ENCODE data around the gene GPC2.
A peak's percentile ranks its signal among the peaks of the same experiment; 100 is the strongest.
"Not testable (repeated sequence)": the region's sequence is repeated elsewhere in the genome, so short reads cannot be mapped to it uniquely, and the experiment has no call there.

The GPC2 gene, protein sequence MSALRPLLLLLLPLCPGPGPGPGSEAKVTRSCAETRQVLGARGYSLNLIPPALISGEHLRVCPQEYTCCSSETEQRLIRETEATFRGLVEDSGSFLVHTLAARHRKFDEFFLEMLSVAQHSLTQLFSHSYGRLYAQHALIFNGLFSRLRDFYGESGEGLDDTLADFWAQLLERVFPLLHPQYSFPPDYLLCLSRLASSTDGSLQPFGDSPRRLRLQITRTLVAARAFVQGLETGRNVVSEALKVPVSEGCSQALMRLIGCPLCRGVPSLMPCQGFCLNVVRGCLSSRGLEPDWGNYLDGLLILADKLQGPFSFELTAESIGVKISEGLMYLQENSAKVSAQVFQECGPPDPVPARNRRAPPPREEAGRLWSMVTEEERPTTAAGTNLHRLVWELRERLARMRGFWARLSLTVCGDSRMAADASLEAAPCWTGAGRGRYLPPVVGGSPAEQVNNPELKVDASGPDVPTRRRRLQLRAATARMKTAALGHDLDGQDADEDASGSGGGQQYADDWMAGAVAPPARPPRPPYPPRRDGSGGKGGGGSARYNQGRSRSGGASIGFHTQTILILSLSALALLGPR

DNA sequence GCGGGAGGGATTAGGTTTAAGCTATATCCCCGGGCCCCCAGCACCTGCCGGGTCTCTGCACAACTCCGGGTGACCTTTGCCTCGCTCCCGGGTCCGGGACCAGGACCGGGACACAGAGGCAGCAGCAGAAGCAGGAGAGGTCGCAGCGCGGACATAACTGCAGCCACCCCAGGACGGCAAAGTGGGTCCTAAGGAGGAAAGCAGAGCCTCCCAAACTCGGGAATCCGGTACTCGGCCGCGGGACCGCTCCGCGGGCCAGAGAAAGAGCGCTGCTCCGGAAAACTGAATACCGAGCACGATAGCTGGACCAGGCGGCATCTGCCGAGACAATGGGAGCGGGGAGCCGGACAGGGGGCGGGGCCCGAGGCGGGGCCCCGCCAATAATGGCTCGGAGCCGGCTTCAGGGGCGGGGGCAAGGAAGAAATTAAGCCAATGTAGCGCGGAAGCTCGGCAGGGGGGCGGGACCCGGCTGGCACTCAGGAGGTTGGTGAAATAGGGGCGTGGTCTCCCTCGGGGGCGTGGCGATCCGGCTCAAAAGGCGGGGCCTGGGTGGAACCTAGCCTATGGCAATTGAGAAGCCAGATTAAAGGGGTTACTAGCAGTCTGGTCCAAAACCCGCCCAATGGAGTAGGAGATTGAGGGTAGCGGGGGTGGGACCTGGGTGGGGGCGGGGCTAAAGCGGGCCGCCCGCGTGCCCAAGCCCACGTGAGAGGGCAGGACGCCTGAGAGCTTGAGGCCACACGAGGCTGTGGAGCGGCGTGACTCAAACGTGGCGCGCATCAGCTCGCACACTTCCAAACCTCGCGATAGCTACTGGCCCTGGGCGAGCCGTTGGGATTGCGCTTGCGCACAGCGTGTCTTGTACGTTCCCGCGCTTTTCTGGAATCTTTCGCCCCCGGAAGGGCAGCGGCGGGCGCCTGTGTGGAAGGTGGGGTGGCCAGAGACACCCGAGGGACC is at the start of gene GPC2, which contains the start of gene STAG3:
TSS of gene GPC2 (minus strand) at position 337 of the 957 bp plus-strand sequence. CDS start at position 155, 182 bp downstream.
TSS of gene STAG3 (plus strand) at position 874 of the 957 bp plus-strand sequence. CDS start 2,639 bp downstream, outside the sequence.
- DNase-seq: peak; percentile 100

DNA sequence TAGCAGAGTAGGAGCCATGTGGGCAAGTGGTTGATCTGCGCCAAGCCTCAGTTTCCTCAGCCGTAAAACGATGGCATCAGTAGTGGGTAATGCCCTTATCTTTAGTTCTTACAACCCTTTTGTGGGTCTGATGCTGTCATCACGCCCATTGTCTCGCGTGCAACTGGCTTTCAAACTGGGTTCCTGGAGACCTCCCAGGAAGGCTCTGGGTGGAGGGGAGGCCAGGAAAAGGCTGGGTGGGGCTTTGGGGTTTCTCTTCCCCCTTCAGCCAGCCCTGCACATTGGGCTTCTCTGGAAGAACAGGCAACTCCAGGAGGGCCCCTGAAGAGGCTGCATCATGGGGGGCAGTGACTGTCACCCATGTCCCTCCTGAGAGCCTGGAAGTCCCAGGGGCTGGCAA is 47.7 kb upstream of the GPC2 start:
- DNase-seq: not testable (repeated sequence)

DNA sequence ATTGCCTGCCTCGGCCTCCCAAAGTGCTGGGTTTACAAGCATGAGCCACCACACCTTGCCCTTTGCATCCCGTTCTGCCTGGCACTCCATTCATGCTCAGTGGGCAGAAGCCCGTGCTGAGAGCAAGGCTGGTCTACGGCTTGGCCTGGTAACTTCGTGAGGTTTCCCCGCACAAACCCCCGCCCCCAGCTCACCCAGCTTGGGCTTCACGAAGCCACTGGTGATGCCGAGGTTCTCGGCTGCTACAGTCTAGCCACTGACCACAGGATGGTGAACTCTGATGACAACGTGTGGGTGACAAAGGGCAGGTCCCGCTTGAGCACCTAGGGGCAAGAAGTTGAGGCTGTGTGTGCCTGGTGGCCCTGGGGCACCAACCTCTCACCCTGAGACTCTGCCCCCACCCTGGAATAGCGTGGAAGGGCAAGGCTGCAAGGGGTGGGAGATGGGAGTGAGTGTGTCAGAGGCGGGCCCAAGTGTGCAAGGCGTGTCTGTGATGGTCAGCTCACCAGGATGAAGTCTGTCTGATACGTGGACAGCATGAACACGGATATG is 46.3 kb upstream of the GPC2 start:
- peak; percentile 41 for DNase-seq

DNA sequence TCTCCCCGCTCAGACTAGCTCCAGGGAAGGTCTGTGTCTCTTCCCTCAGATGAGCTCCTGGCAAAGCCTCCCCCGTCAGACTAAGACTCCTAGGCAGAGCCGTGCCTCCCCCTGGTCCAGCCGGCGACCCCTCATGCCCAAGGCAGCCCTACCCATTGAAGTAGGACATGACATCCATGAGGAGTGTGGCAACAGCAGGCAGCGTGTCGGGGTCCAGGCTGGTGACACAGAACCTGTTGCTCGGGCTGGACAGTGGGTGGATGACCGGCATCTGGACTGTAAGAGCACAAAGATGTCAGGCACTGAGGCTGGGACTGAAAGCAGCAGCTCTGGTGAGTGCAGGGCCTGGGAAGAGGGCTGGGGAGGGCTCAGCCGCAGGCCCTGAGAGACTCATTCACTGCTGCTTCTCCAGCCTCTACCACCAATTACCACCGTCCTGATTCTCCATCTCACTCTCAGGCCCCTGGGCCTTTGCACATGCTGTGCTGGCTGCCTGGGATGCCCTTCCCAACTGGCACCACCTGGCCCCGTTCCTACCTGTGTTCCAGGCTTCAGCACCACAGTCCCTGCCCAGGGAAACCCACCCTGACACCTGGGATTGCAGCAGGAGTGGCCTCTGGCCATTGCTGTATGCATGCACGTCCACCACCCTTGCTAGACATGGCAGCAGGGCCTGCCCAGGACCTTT is 45.4 kb upstream of the GPC2 start:
- DNase-seq: no peak

DNA sequence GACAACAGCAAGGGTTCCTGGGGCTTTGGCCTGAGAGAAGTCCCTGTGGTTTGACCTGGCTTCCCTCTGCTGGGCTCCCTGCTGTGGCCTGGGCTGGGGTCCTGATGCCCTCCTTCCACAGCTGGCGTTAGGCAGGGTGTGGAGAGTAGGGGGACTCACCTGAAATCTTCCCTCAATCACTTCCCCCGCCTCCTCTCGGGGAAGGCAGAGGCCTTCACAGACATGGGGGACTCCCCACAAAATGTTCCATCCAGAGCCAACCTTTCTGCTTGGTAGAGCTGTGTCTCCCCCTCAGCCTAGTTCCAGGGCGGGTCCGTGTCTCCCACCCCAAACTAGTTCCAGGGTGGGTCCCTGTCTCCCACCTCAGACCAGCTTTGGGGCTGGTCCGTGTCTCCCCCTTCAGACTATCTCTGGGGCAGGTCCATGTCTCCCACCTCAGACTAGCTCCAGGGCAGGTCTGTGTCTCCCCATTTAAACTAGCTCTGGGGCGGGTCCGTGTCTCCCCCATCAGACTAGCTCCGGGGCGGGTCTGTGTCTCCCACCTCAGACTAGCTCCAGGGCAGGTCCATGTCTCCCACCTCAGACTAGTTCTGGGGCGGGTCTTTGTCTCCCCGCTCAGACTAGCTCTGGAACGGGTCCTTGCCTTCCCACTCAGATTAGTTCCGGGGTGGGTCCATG is 44.7 kb upstream of the GPC2 start:
- DNase-seq: peak; percentile 47

DNA sequence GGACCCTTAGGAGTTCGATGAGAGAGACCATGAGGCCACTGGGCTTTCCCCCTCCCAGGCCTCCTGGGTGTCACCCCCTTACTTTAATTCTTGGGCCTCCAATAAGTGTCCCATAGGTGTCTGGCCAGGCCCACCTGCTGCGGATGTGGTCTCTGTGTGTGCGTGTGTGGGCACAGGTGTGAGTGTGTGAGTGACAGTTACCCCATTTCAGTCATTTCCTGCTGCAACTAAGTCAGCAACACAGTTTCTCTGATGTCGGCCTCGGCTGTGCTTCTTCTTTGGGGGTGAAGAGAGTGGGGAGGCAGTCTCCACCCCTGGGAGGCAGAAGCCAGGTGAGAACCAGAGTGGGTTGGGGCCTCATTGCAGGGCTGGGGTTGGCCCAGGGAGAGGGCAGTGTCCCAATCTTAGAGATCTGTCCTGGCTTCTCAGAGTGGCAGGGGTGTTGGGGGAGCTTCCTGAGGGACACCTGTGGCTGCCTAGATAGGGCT is 44.1 kb upstream of the GPC2 start:
- DNase-seq: peak; percentile 84

DNA sequence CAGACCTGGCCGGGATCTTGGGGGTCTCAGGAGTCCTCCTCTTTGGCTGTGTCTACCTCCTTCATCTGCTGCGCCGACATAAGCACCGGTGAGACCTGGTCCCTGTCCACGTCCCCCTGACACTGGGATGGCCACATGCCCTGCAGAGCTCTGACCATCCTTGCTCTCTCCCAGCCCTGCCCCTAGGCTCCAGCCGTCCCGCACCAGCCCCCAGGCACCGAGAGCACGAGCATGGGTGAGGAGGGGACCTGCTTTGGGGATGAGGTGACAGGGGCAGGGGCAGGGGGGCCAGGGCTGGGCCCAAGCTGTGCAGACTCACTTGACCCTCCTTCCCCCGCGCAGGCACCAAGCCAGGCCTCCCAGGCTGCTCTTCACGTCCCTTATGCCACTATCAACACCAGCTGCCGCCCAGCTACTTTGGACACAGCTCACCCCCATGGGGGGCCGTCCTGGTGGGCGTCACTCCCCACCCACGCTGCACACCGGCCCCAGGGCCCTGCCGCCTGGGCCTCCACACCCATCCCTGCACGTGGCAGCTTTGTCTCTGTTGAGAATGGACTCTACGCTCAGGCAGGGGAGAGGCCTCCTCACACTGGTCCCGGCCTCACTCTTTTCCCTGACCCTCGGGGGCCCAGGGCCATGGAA is 43.5 kb upstream of the GPC2 start:
- DNase-seq: no peak

DNA sequence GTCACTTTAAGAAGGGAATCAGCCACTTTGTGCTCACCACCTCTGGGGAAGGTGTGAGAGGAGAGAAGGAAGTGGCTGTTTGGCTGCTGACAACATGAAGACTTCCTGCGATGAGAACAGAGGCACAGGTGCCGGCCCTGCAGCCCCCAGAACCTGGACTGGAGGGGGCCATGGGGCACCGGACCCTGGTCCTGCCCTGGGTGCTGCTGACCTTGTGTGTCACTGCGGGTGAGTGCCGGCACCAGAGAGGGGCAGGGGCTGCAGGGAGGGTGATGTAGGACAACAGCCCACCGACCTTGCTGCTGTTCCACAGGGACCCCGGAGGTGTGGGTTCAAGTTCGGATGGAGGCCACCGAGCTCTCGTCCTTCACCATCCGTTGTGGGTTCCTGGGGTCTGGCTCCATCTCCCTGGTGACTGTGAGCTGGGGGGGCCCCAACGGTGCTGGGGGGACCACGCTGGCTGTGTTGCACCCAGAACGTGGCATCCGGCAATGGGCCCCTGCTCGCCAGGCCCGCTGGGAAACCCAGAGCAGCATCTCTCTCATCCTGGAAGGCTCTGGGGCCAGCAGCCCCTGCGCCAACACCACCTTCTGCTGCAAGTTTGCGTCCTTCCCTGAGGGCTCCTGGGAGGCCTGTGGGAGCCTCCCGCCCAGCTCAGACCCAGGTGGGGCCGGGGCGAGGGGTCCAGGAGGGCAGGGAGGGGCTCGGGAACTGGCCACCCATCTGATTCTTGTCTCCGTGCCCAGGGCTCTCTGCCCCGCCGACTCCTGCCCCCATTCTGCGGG is 42.8 kb upstream of the GPC2 start, which contains the start of gene PVRIG:
TSS of gene PVRIG (plus strand) at position 149 of the 785 bp plus-strand sequence. CDS start at position 171, 22 bp downstream.
- peak; percentile 59 for DNase-seq

DNA sequence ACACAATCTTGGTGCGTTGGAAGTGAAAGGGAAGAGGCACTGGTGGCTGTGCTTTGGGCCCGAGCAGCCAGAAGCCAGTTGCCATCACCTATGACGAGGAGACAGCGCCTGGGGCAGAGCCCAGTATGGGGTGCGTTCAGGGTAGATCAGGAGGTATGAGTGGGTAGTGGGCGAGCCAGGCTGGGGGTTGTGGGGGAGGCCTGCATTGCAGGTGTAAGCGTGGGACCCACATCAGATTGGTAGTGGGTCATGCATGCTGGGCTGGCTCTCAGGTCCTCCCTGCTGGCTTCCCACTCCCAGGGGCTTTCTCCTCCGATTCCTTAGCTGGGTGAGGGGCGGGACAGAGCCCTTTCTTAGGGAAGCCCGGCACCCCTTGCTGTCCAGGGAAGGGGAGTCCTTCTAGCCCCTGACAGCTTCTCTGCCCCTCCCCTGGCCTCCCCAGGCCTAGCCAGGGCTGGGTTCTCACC is 42.1 kb upstream of the GPC2 start:
- DNase-seq: peak; percentile 53

DNA sequence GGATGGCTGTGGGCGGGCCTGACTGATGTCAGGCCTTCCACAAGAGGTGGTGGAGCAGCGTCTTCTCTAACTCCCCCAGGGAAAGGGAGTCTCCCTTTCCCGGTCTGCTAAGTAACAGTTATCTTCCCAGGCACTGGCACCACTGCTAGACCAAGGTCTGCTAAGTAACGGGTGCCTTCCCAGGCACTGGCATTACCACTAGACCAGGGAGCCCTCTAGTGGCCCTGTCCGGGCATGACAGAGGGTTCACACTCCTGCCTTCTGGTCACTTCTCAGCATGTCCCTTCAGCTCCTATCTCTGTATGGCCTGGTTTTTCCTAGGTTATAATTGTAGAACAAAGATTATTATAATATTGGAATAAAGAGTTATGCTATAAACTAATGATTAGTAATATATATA is 40.8 kb upstream of the GPC2 start:
- DNase-seq: peak; percentile 91

DNA sequence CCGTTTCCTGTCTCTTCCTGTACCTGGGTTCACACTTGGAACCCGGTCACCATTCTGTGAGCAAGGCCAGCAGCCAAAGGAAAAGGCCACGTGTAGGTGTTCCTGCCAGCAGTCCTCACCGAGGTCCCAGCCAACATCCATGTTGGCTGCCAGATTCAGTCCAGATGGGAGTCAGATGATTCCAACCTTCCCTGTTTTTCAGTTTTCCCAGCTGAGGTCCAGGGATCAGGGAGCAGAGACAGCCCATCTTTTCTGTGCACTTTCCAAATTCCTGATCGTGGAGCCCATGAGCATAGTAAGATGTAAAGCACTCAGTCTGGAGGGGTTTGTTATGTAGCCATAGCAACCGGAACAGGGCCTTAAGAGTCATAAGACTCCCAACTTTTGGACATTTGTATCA is 38.7 kb upstream of the GPC2 start:
- DNase-seq: no peak

DNA sequence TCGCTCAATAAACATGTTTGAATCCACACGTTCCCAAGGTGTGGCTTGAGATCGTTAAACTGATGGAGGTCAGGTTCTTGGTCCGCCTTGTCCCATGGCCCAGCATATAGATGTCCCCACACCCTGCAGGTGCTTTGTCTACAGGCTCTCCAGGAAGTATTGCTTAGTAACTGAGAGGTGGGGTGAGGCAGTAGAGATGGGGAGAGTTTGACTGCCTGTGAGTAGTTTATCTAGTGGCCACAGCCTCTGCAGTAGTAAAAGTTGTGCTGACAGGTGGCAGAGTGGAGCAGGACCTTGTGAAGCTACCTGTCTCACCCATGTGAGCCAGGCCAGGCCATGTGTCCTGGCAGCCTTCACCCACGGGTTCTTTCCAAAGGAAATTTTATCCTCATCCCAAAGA is 37.2 kb upstream of the GPC2 start:
- not testable (repeated sequence) for DNase-seq

DNA sequence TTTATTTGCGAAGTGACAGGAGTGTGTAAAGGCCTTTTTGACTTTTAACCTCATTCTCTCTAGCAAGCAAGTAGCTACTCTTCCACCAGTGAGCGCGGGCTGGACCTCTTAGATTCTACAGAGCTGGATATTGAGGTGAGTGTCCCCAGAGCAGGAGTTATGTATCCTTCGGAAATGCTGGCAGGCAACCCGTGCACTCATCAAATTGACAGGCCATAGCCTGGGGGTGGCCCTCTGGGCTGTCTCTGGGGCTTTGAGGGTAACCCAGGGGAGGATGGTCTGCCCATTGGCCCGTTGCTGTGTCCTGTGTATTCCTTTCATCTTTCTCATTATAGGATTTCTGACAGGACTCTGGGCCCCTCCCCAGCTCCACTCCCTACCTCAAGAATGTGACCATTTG is 36.5 kb upstream of the GPC2 start:
- no peak for DNase-seq

DNA sequence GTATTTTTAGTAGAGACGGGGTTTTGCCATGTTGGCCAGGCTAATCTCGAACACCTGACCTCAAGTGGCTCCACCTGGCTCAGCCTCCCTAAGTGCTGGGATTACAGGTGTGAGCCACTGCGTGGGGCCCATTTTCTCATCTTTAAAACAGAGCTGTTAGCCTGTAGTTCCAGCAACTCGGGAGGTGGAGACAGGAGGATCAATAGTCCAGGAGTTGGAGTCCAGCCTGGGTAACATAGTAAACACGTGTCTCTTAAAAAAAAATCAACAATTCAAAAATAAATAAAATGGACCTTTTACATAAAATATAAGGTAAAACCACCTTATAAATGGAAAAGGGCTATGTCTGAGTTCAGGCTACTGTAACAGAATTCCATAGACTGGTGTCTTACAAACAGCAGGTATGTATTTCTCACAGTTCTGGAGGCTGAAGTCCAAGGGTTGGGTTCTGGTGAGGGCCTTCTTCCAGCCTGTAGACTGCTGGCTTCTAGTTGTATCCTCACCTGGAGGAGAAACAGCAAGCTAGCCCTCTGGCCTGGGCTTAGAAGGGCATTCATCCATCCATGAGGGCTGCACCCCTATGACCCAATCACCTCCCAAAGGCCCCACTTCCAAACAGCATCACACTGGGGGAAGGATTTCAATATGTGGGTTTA is 35.6 kb upstream of the GPC2 start:
- DNase-seq: no peak

DNA sequence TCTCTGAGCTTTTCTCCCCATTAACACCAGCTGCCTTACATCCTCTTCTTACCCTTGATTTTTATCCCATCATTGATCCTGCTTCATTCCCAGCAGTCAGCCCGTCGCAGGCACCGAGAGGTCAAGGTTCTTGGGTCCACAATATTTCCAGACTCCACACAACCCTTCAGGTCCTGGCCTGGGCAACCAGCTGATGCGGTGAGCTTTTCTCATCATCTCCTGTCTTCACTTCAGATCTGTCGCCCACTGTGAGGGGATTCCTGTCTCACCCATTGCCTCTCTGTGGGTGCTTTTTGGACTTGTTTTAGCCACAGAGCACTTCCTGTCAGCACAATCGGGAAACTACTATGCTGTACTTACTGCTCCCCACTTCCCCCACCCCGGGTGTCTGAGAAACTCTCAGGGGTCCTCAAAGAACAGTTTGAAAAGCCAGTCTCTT is 34.2 kb upstream of the GPC2 start:
- DNase-seq: peak; percentile 68

DNA sequence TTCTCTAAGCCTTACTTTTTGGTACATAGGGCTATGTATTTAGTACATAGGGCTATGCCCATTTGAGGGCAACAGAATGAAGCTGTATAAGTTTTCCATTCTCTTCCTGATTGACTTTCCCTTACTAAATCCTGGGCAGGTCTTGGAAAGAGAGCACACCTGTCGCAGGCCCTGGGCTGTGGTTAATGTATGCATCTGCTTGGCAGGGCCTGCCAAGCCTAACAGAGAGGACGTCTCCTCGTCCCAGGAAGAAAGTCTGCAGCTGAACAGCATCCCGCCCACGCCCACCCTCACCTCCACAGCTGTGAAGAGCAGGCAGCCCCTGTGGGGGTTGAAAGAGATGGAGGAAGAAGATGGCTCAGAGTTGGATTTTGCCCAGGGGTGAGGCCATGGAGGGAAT is 33.6 kb upstream of the GPC2 start:
- DNase-seq: no peak

DNA sequence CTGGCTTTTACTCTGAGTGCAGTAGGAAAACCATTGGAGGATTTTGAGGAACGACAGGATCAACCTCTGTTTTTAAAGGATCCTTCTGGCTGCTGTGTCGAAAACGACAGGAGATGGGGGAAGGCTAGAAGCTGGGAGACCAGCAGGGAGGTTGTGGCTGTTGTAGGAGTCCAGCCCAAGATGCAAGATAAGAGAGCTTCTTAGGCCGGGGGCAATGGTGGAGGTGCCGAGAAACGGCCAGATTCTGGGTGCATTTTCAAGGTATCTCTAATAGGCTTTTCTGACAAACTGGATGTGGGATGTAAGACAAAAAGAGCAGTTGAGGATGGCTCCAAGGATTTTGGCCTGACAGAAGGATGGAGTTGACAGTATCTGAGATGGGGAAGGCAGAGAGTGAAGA is 32.3 kb upstream of the GPC2 start:
- DNase-seq: no peak

DNA sequence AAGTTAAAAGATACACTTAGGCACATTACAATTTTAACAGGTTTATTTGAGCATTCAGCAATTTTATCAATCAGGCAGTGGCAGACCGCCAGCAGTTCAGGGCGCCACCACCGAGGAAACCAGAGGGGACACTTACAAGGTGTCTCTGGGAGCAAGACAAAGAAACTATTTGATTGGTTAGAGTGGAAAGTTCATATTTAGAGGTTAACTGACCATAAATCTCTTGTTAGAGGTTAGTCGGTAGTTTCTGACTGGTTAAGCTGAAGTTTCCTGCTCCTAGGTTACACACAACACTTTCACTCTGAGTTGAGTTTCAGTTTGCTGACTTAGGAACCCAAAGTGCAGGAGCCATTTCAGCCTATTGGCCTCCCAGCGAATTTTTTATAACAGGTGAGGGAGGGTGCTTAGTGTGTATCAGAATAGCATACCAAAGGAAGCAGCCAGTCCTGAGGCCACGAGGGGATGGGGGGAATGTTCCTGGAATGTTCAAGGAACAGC is 31.8 kb upstream of the GPC2 start:
- DNase-seq: peak; percentile 72

DNA sequence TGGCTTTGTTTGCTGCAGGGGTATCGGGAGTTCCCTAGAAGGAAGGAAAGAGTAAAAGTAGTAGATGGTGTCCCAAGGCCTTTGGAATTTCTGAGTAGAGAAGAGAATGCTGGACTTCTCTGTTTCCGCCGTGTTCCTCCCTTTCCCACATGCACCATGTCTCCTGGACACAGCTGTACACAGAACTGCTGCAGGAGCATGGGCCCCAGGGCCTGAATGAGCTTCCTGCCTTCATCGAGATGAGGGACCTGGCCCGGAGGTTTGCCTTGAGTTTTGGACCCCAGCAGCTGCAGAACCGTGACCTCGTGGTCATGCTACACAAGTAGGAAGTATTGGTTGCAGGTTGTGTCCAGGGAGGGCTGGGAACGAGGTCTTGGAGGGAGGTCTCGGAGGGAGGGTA is 27.3 kb upstream of the GPC2 start:
- no peak for DNase-seq

Data from stimulated activated CD8-positive, alpha-beta memory T cell treated with anti-CD3 and anti-CD28 coated beads, Interleukin-4, amount 100 ng/mL, for 48 hours (primary cell).